IMR-90 (cell line): ENCODE measurements around the gene NAA10. TPM values are rescaled to one million over a fixed set of nuclear protein-coding genes. Genes with fewer than 3 reads are reported as not detected.

Source experiments
- ATAC-seq: fragments of 200-7000 bp; cut with Tn5 transposase; 2 replicates; pipeline ENCODE4 v1.9.1; 2020; ENCODE audit warnings: low read depth, mild to moderate bottlenecking, moderate library complexity
- BruUV-seq: library from RNA; stranded (reverse); fragments of 400-500 nt; replicated peaks from 2 replicates; lab custom pipeline; 2021; lab: Mats Ljungman, UMichigan
- CTCF ChIA-PET: fragments of 300-600 bp; formaldehyde crosslinking; extraction: SDS; loops from one replicate; lab custom pipeline; 2021; ENCODE audit warnings: antibody characterized with exemption; lab: Yijun Ruan, JAX
- POLR2A ChIA-PET: fragments of 300-600 bp; sonication (Branson Sonifier 250); formaldehyde crosslinking; loops from one replicate; lab custom pipeline; 2022; ENCODE audit warnings: antibody characterized with exemption; ENCODE audit not compliant: unreplicated experiment; lab: Charles Lee
- DNase-seq: peaks from one replicate; pipeline ENCODE4 v3.0.0; 2013
- H2AFZ ChIP-seq: replicated peaks from 2 replicates; pipeline ENCODE3; 2013; ENCODE audit warnings: low read length, mild to moderate bottlenecking; ENCODE audit not compliant: poor library complexity
- H2AK5ac ChIP-seq: 2 replicates; pipeline ENCODE4 v1.6.1; 2013; ENCODE audit warnings: low read depth, low read length, inconsistent platforms
- H2AK9ac ChIP-seq: replicated peaks from 2 replicates; pipeline ENCODE3; 2013; ENCODE audit warnings: mild to moderate bottlenecking, low read depth, low read length, moderate library complexity; ENCODE audit not compliant: poor library complexity
- H2BK120ac ChIP-seq: 2 replicates; pipeline ENCODE4 v1.6.1; 2013; ENCODE audit warnings: low read depth, low read length, inconsistent platforms
- H2BK15ac ChIP-seq: 3 replicates; pipeline ENCODE4 v1.6.1; 2013; ENCODE audit warnings: low read depth, low read length, inconsistent platforms
- H2BK20ac ChIP-seq: 2 replicates; pipeline ENCODE4 v1.6.1; 2013; ENCODE audit warnings: low read depth, mild to moderate bottlenecking, inconsistent platforms, low read length, moderate library complexity
- H2BK5ac ChIP-seq: 2 replicates; pipeline ENCODE4 v1.6.1; 2013; ENCODE audit warnings: mild to moderate bottlenecking, low read depth, low read length, inconsistent platforms; ENCODE audit not compliant: poor library complexity, severe bottlenecking
- H3K14ac ChIP-seq: replicated peaks from 2 replicates; pipeline ENCODE4 v1.6.1; 2013; ENCODE audit warnings: low read depth, low read length, inconsistent platforms
- H3K18ac ChIP-seq: 2 replicates; pipeline ENCODE4 v1.6.1; 2013; ENCODE audit warnings: low read depth, low read length, control low read depth
- H3K23ac ChIP-seq: 2 replicates; pipeline ENCODE4 v1.6.1; 2013; ENCODE audit warnings: low read depth, low read length, inconsistent platforms
- H3K27ac ChIP-seq: 2 replicates; pipeline ENCODE4 v1.5.1; 2013; ENCODE audit warnings: mild to moderate bottlenecking, control low read depth, low read length; ENCODE audit not compliant: insufficient read depth
- H3K27me3 ChIP-seq: 2 replicates; pipeline ENCODE4 v1.6.1; 2013; ENCODE audit warnings: low read length; ENCODE audit not compliant: control insufficient read depth, insufficient read depth
- H3K36me3 ChIP-seq: 2 replicates; pipeline ENCODE4 v1.6.1; 2013; ENCODE audit warnings: low read length, mixed read lengths; ENCODE audit not compliant: control insufficient read depth, insufficient read depth
- H3K4ac ChIP-seq: 2 replicates; pipeline ENCODE4 v1.6.1; 2013; ENCODE audit warnings: low read depth, low read length, inconsistent platforms
- H3K4me1 ChIP-seq: 2 replicates; pipeline ENCODE4 v1.6.1; 2013; ENCODE audit warnings: low read length, mixed read lengths; ENCODE audit not compliant: control insufficient read depth, insufficient read depth
- H3K4me2 ChIP-seq: 2 replicates; pipeline ENCODE4 v1.6.1; 2013; ENCODE audit warnings: low read depth, mild to moderate bottlenecking, control low read depth, low read length, moderate library complexity
- H3K4me3 ChIP-seq: 2 replicates; pipeline ENCODE4 v1.5.1; 2013; ENCODE audit warnings: low read depth, mild to moderate bottlenecking, control low read depth, low read length, moderate library complexity; ENCODE audit not compliant: insufficient read depth
- H3K56ac ChIP-seq: 2 replicates; pipeline ENCODE4 v1.6.1; 2013; ENCODE audit warnings: low read length, inconsistent platforms; ENCODE audit not compliant: insufficient read depth; ENCODE audit errors: extremely low read depth
- H3K79me1 ChIP-seq, 2 experiments: 2 replicates each; pipeline ENCODE4 v1.6.1; 2013; ENCODE audit warnings: low read length in 2 of 2, inconsistent platforms in 1 of 2, low read depth in 1 of 2
- H3K9ac ChIP-seq: 2 replicates; pipeline ENCODE4 v1.6.1; 2013; ENCODE audit warnings: low read depth, low read length, control low read depth
- H3K9me1 ChIP-seq: 2 replicates; pipeline ENCODE4 v1.6.1; 2013; ENCODE audit warnings: low read length, inconsistent platforms; ENCODE audit not compliant: insufficient read depth
- H3K9me3 ChIP-seq: 2 replicates; pipeline ENCODE4 v1.6.1; 2013; ENCODE audit warnings: low read length; ENCODE audit not compliant: control insufficient read depth, insufficient read depth
- H4K20me1 ChIP-seq: 2 replicates; pipeline ENCODE4 v1.6.1; 2013; ENCODE audit warnings: low read length, inconsistent platforms; ENCODE audit not compliant: insufficient read depth
- H4K5ac ChIP-seq: 2 replicates; pipeline ENCODE4 v1.6.1; 2013; ENCODE audit warnings: mild to moderate bottlenecking, low read depth, low read length, control low read depth
- H4K8ac ChIP-seq, 2 experiments: 2 replicates each; pipeline ENCODE4 v1.6.1; 2013; ENCODE audit warnings: low read depth in 2 of 2, low read length in 2 of 2, control low read depth in 1 of 2, inconsistent platforms in 1 of 2
- H4K91ac ChIP-seq: 2 replicates; pipeline ENCODE4 v1.6.1; 2013; ENCODE audit warnings: low read depth, low read length, inconsistent platforms; ENCODE audit not compliant: insufficient read depth
- MXI1 ChIP-seq: IDR thresholded peaks from 2 replicates; pipeline ENCODE4 v1.6.1; 2012; ENCODE audit warnings: low read depth, mild to moderate bottlenecking, low read length, moderate library complexity, borderline replicate concordance
- RFX5 ChIP-seq: IDR thresholded peaks from 2 replicates; pipeline ENCODE4 v1.8.0; 2012; ENCODE audit warnings: low read depth, mild to moderate bottlenecking, low read length, moderate library complexity
- WGBS, 2 experiments: methylation state at CpG; one replicate each; pipeline versions ENCODE4 v1.1.5 to v1.1.7; 2013; ENCODE audit warnings: missing lambda C conversion rate in 2 of 2; ENCODE audit not compliant: insufficient read length in 1 of 2; ENCODE audit errors: extremely low coverage in 2 of 2; 5-methylcytosine and 5-hydroxymethylcytosine counted together
- dilution Hi-C: fragments of 300-500 bp; cut with HindIII; formaldehyde crosslinking; loops from one replicate; pipeline ENCODE4 v1.14.3; 2018; ENCODE audit warnings: low sequenced_read_pairs; ENCODE audit not compliant: unreplicated experiment
- in situ Hi-C: fragments of 300-500 bp; cut with MboI; formaldehyde crosslinking; loops from 3 replicates; pipeline ENCODE4 v1.14.3; 2019; ENCODE audit warnings: low sequenced_read_pairs, inconsistent platforms, mixed read lengths
- intact Hi-C: fragments of 100-400 bp; cut with micrococcal nuclease; formaldehyde crosslinking; loops from 2 replicates; pipeline ENCODE4 v1.10.0; 2022
- polyA plus RNA-seq, 3 experiments: library from polyadenylated mRNA; depleted of rRNA; stranded (reverse); fragments of >200 nt; gene quantifications; 2 replicates each; pipeline ENCODE4 v1.2.3, GENCODE V29; 2012; ENCODE audit warnings: low replicate concordance in 1 of 3
- total RNA-seq: library from RNA; depleted of rRNA; stranded (reverse); fragments of >200 nt; gene quantifications from 2 replicates; pipeline ENCODE4 v1.2.3, GENCODE V29; 2012

The NAA10 gene
- total and polyA plus RNA-seq, 2 of the 4 experiments (the other 2 are of a cell fraction), result 98.6 to 172 TPM

GRCh38 chrX:153969904-153970356 is 35.1 kb upstream of the NAA10 start:
- Histone ChIP-seq H3K9me3 (no peaks in the 10 kb centered on the region), H3K18ac (peak overlapping the region; percentile 84), H4K20me1 (peaks cover 59% of the 10 kb centered on the region), H3K27ac (peak overlapping the region; percentile 100), H4K8ac (peak overlapping the region; percentile 64 to 75; a peak in 2 of 4 replicates), H4K91ac (peak overlapping the region; percentile 65; the same call in 1 of the 2 replicates), H2BK120ac (peak overlapping the region; percentile 42; the same call in 1 of the 2 replicates), H3K14ac (peak overlapping the region; percentile 85; the same call in 1 of the 2 replicates), H2BK15ac (no peak overlapping the region), H3K79me1 (peaks cover 14 to 33% of the 10 kb centered on the region in 2 experiments; a peak in 2 of 4 replicates), H3K4ac (peak overlapping the region; percentile 91), H2BK5ac (peak overlapping the region; percentile 93), H3K27me3 (no peaks in the 10 kb centered on the region), H3K4me3 (peak overlapping the region; percentile 96), H2AK5ac (peak overlapping the region; percentile 66), H3K36me3 (no peaks in the 10 kb centered on the region), H2AFZ (peak overlapping the region; percentile 75), H3K9ac (peak overlapping the region; percentile 93), H4K5ac (0 out of 2 replicates have a peak overlapping the region, but pooled peaks have one; percentile 67), H3K9me1 (peaks cover 12% of the 10 kb centered on the region; the same call in 1 of the 2 replicates), H3K56ac (peak overlapping the region; percentile 51), H2AK9ac (peak overlapping the region; percentile 81), H2BK20ac (no peak overlapping the region), H3K4me1 (peaks cover 24% of the 10 kb centered on the region), H3K4me2 (peak overlapping the region; percentile 87), H3K23ac (peak overlapping the region; percentile 83; the same call in 1 of the 2 replicates)
- dilution Hi-C loops (no loop called here), in situ Hi-C loops (loop anchor here (10.0 kb wide), 1 partner anchor 205 kb away; the partner anchor contains the start of gene PLXNB3), intact Hi-C loops (loop anchor here (2.0 kb wide), 1 partner anchor 77 kb away; no protein-coding TSS in a partner anchor)
- no TSS peak for BruUV-seq
- CTCF ChIA-PET, result no interaction called here
- POLR2A ChIA-PET, result no interaction called here
- no peak for ATAC-seq
- TF ChIP-seq MXI1 (0 out of 2 replicates have a peak, but pooled peaks have one; percentile 1), RFX5 (no peak)
- no CpG with 5 or more reads among the region's 26 CpGs for WGBS, 2 experiments
- peak; percentile 23 for DNase-seq
